Loucy (cell line): ENCODE results near the gene VASH2.

Source experiments
- CTCF ChIP-seq: fragments of 200-600 bp; sonication (generic); conservative IDR thresholded peaks from 2 replicates; pipeline ENCODE4 v1.5.1; 2014; ENCODE audit warnings: mild to moderate bottlenecking, antibody characterized with exemption, low read length
- EZH2phosphoT487 ChIP-seq: fragments of 200-600 bp; IDR thresholded peaks from 2 replicates; pipeline ENCODE4 v1.6.1; 2018; ENCODE audit warnings: antibody characterized with exemption, mild to moderate bottlenecking, moderate library complexity, borderline replicate concordance

DNA sequence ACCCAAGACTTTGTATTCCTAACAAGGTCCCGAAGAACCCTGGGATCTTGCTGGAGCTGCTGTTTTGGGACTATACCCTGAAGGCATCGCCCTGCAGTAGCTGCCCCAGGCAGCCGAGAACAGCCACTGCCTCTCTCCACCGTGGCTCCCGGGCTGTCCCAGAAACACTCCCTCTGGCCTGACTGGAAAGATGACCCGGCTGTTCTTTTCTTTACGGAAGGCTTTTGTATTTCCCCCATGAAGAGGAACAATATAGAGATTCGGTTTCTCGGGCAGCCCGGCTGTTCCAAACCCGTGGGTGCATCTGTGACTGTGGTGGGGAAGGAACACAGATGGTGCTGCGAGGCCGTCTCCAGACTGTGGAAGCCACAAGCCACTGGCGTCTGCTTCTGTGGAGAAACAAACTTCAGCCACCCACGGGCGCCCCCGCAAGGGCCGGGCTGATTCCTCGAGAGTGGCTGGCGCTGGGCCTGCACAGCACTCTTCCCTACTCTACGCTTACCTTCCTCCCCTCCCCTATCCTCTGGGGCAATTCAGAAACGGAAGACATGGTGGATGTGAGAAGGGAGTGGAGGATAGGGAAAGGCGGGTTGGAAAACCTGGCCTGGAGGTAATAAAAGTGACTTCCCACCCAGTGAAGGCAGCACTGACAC, 33.7 kb upstream of the VASH2 start:
- TF ChIP-seq CTCF (no peak), EZH2phosphoT487 (no peak)
